HCT116 (cell line): ENCODE results near the gene PIGW. TPM values are rescaled to one million over a fixed set of nuclear protein-coding genes. Genes with fewer than 3 reads are reported as not detected.

ENCODE experiments used
- ATAC-seq: fragments of 200-7000 bp; cut with Tn5 transposase; 2 replicates; pipeline ENCODE4 v1.9.1; 2020; ENCODE audit warnings: mild to moderate bottlenecking, moderate library complexity
- BruUV-seq: library from RNA; stranded (reverse); fragments of 400-500 nt; replicated peaks from 2 replicates; lab custom pipeline; 2021; lab: Mats Ljungman, UMichigan
- CTCF ChIA-PET: fragments of 300-600 bp; sonication (Branson Sonifier 250); formaldehyde crosslinking; loops from one replicate; lab custom pipeline; 2021; ENCODE audit warnings: antibody characterized with exemption; lab: Charles Lee
- POLR2A ChIA-PET: fragments of 300-600, 350-600 bp; sonication (Branson Sonifier 250); formaldehyde crosslinking; loops from one replicate; lab custom pipeline; 2021; ENCODE audit warnings: antibody characterized with exemption; lab: Charles Lee
- RAD21 ChIA-PET, 2 experiments: fragments of 300-600 bp; sonication (Branson Sonifier 250); formaldehyde crosslinking; loops; one replicate each; lab custom pipeline; 2023; ENCODE audit warnings: low total read pairs in 2 of 2; ENCODE audit not compliant: uncharacterized antibody in 2 of 2, unreplicated experiment in 2 of 2, low non-redundant PET in 1 of 2; lab: Charles Lee
- DNase-seq: peaks from one replicate; pipeline ENCODE4 v3.0.0-alpha.2; 2010; ENCODE audit warnings: low read depth, low spot score
- H2AFZ ChIP-seq: fragments of 200-600 bp; shearing (Covaris generic), sonication (generic); 2 replicates; pipeline ENCODE4 v1.6.1; 2017; ENCODE audit warnings: low read depth, mixed run types, mixed read lengths, antibody characterized with exemption, low read length; ENCODE audit not compliant: poor library complexity, severe bottlenecking
- H3K27ac ChIP-seq: 2 replicates; pipeline ENCODE4 v1.5.1; 2012; ENCODE audit warnings: low read depth, low read length
- H3K27me3 ChIP-seq: fragments of 200-600 bp; sonication (generic); 2 replicates; pipeline ENCODE4 v1.6.1; 2016; ENCODE audit warnings: mixed run types, low read length, mixed read lengths; ENCODE audit not compliant: insufficient read depth
- H3K36me3 ChIP-seq, 2 experiments: fragments of 200-500 bp in 1 of 2; fragments of 200-600 bp in 1 of 2; sonication (Bioruptor generic) in 1 of 2; sonication (generic) in 1 of 2; 2 replicates each; pipeline versions ENCODE4 v1.5.1 to v1.6.1; 2014 to 2016; ENCODE audit warnings: low read length in 2 of 2, inconsistent platforms in 1 of 2, mixed read lengths in 1 of 2, mixed run types in 1 of 2; ENCODE audit not compliant: insufficient read depth in 2 of 2, control insufficient read depth in 1 of 2
- H3K4me1 ChIP-seq, 2 experiments: fragments of 200-600 bp in 1 of 2; sonication (generic) in 1 of 2; 2 replicates each; pipeline versions ENCODE4 v1.5.1 to v1.6.1; 2012 to 2017; ENCODE audit warnings: low read length in 2 of 2, inconsistent platforms in 1 of 2, mild to moderate bottlenecking in 1 of 2, mixed read lengths in 1 of 2, mixed run types in 1 of 2, moderate library complexity in 1 of 2; ENCODE audit not compliant: insufficient read depth in 2 of 2, control insufficient read depth in 1 of 2
- H3K4me2 ChIP-seq: fragments of 200-600 bp; sonication (generic); 2 replicates; pipeline ENCODE4 v1.6.1; 2017; ENCODE audit warnings: mixed run types, low read length, mixed read lengths
- H3K4me3 ChIP-seq, 2 experiments: fragments of 200-600 bp in 1 of 2; sonication (generic) in 1 of 2; replicated peaks in 1 of 2; 2 replicates each; pipeline ENCODE4 v1.5.1; 2011 to 2016; ENCODE audit warnings: low read length in 2 of 2, control low read depth in 1 of 2, low read depth in 1 of 2, mild to moderate bottlenecking in 1 of 2, mixed read lengths in 1 of 2, mixed run types in 1 of 2
- H3K79me2 ChIP-seq: fragments of 200-600 bp; sonication (generic); 2 replicates; pipeline ENCODE4 v1.6.1; 2017; ENCODE audit warnings: mild to moderate bottlenecking, mixed run types, low read length, moderate library complexity, mixed read lengths; ENCODE audit not compliant: insufficient read depth
- H3K9ac ChIP-seq: fragments of 200-600 bp; sonication (generic); 2 replicates; pipeline ENCODE4 v1.6.1; 2016; ENCODE audit warnings: low read length, mixed read lengths
- H3K9me2 ChIP-seq: fragments of 200-600 bp; sonication (generic), shearing (Covaris generic); 2 replicates; pipeline ENCODE4 v1.6.1; 2017; ENCODE audit warnings: mixed run types, mild to moderate bottlenecking, moderate library complexity; ENCODE audit not compliant: insufficient read depth
- H3K9me3 ChIP-seq, 2 experiments: fragments of 200-500 bp in 1 of 2; fragments of 200-600 bp in 1 of 2; sonication (Bioruptor generic) in 1 of 2; sonication (generic) in 1 of 2; 2 replicates each; pipeline ENCODE4 v1.6.1; 2014 to 2017; ENCODE audit warnings: low read length in 2 of 2, mixed read lengths in 2 of 2, inconsistent platforms in 1 of 2, low read depth in 1 of 2, mild to moderate bottlenecking in 1 of 2, mixed run types in 1 of 2, moderate library complexity in 1 of 2; ENCODE audit not compliant: control insufficient read depth in 1 of 2, insufficient read depth in 1 of 2
- H4K20me1 ChIP-seq: fragments of 200-600 bp; sonication (generic), shearing (Covaris generic); 2 replicates; pipeline ENCODE4 v1.6.1; 2017; ENCODE audit warnings: mixed run types, mild to moderate bottlenecking, moderate library complexity; ENCODE audit not compliant: insufficient read depth
- ATF3 ChIP-seq: IDR thresholded peaks from 2 replicates; pipeline ENCODE4 v1.6.1; 2012
- CBX3 ChIP-seq: IDR thresholded peaks from 2 replicates; pipeline ENCODE4 v1.6.1; 2012; ENCODE audit warnings: low read depth
- ELF1 ChIP-seq: IDR thresholded peaks from 2 replicates; pipeline ENCODE4 v1.6.1; 2012; ENCODE audit warnings: low read depth, borderline replicate concordance
- EZH2 ChIP-seq: fragments of 200-600 bp; sonication (generic); IDR thresholded peaks from 2 replicates; pipeline ENCODE4 v1.6.1; 2017; ENCODE audit warnings: antibody characterized with exemption, mixed run types
- JUND ChIP-seq: IDR thresholded peaks from 2 replicates; pipeline ENCODE4 v1.6.1; 2012
- MAX ChIP-seq: IDR thresholded peaks from 2 replicates; pipeline ENCODE4 v1.6.1; 2012
- POLR2A ChIP-seq: IDR thresholded peaks from 2 replicates; pipeline ENCODE4 v1.7.0; 2011; ENCODE audit warnings: borderline replicate concordance; ENCODE audit not compliant: insufficient read depth, insufficient read length; ENCODE audit errors: extremely low read depth
- POLR2AphosphoS5 ChIP-seq: IDR thresholded peaks from 2 replicates; pipeline ENCODE4 v1.6.1; 2011; ENCODE audit warnings: mild to moderate bottlenecking, low read depth, low read length, moderate library complexity
- REST ChIP-seq: IDR thresholded peaks from 2 replicates; pipeline ENCODE4 v1.6.1; 2012; ENCODE audit warnings: low read depth
- SIN3A ChIP-seq: IDR thresholded peaks from 2 replicates; pipeline ENCODE4 v1.6.1; 2012; ENCODE audit warnings: low read depth
- SP1 ChIP-seq: IDR thresholded peaks from 2 replicates; pipeline ENCODE4 v1.6.1; 2012; ENCODE audit warnings: low read depth
- SRF ChIP-seq: IDR thresholded peaks from 2 replicates; pipeline ENCODE4 v1.6.1; 2012; ENCODE audit warnings: low read depth
- YY1 ChIP-seq: IDR thresholded peaks from 2 replicates; pipeline ENCODE4 v1.6.1; 2011; ENCODE audit warnings: low read length, low read depth, moderate library complexity, mild to moderate bottlenecking; ENCODE audit not compliant: insufficient replicate concordance; ENCODE audit errors: extremely low read depth
- ZBTB33 ChIP-seq: IDR thresholded peaks from 2 replicates; pipeline ENCODE4 v1.6.1; 2011; ENCODE audit warnings: mild to moderate bottlenecking, low read length, moderate library complexity; ENCODE audit not compliant: insufficient replicate concordance; ENCODE audit errors: extremely low read depth
- ZFX ChIP-seq: fragments of 450-650 bp; IDR thresholded peaks from 2 replicates; pipeline ENCODE4 v1.6.1; 2017
- intact Hi-C: fragments of 100-400 bp; cut with micrococcal nuclease; formaldehyde crosslinking; loops from 2 replicates; pipeline ENCODE4 v1.10.0; 2022
- total RNA-seq: library from RNA; stranded (reverse); gene quantifications from one replicate; pipeline ENCODE4 v1.2.1, GENCODE V29; 2021; ENCODE audit not compliant: unreplicated experiment

The PIGW gene
- total RNA-seq, 1 experiment from 2014 or later: 16.4 TPM

DNA sequence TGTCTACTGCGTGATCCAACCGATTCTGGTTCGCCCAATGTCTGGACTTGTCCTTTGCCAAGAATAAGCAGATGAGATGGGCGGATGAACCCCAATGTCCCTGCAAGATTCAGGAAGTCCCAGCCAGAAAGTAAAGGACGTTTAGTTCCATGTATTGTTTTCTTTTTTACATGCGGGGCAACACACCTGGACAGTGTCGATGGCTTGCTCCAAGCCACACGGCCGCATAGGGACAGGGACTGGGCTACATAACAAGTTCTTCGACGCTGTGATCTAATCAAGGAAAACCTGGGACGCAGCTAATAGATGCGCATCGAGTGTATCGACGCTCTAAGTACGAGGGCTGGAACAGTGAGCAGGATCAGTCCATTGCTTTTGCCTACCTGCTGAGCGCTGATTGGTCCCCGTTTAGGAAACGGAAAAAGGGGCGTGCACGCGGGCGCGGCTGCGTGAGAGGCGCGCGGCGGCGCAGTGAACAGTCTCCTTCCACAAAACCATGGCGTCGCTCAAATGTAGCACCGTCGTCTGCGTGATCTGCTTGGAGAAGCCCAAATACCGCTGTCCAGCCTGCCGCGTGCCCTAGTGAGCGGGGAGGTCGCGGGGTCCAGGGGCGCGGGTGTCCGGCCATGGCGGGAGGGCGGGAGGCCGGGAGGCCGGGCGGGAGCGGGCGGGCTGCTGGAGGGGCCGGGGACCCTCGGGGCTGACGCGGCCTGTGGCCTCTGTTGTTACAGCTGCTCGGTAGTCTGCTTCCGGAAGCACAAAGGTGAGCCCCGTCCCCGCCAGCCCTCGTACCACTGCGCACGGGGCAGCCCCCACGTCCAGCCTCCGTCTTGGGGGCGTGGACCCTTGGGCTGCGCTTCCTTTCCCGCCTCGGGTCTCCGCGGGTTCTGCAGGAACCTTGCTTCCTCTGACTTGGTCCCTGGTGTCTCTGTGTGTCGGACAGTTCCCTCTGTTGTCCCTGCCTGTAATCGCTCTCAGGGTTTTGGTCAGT is 48.3 kb upstream of the PIGW start, which contains the start of gene ZNHIT3:
TSS of gene ZNHIT3 (plus strand) at position 478 of the 991 bp plus-strand sequence. CDS start at position 497, 19 bp downstream.
- intact Hi-C loops: no loop called here
- peak within 1 kb of the TSS; percentile 75 for H3K9ac ChIP-seq
- no TSS peak for BruUV-seq
- H2AFZ ChIP-seq: peak within 1 kb of the TSS; percentile 85
- peaks cover 4 to 24% of the 10 kb centered on the region in 2 experiments; a peak in 3 of 4 replicates for H3K4me1 ChIP-seq
- TF ChIP-seq MAX (peak; percentile 88), REST (no peak), POLR2AphosphoS5 (peak; percentile 86), SP1 (peak; percentile 97), SRF (peak; percentile 98), ZFX (peak; percentile 24; the same call in 1 of the 2 replicates), JUND (no peak), SIN3A (0 out of 2 replicates have a peak, but pooled peaks have one; percentile 34), YY1 (peak; percentile 83), CBX3 (peak; percentile 97), ZBTB33 (no peak), POLR2A (peak; percentile 63), ATF3 (no peak), ELF1 (peak; percentile 69; the same call in 1 of the 2 replicates), EZH2 (no peak)
- peak within 1 kb of the TSS; percentile 48 for H3K27ac ChIP-seq
- no peaks in the 10 kb centered on the region for H3K27me3 ChIP-seq
- H3K4me2 ChIP-seq: peak within 1 kb of the TSS; percentile 75
- H3K9me2 ChIP-seq: no peaks in the 10 kb centered on the region
- peaks cover 43% of the 10 kb centered on the region for H3K79me2 ChIP-seq
- H4K20me1 ChIP-seq: no peaks in the 10 kb centered on the region
- ChIA-PET POLR2A (interaction anchor here (1.0 to 1.4 kb wide), 2 partner anchors 49 to 59 kb away, joined by 4 read pairs; partner anchors contain the start of genes GGNBP2 and PIGW), CTCF (interaction anchor here (1.6 kb wide), 1 partner anchor 48 kb away, joined by 4 read pairs; the partner anchor contains the start of genes MYO19 and PIGW), RAD21 (no interaction called here)
- ATAC-seq (peak; percentile 83), DNase-seq (peak; percentile 86)
- H3K4me3 ChIP-seq: peak within 1 kb of the TSS; percentile 91 to 95
- no peaks in the 10 kb centered on the region; a peak in 1 of 4 replicates for H3K9me3 ChIP-seq
- peaks cover 0 to 2% of the 10 kb centered on the region in 2 experiments; a peak in 2 of 4 replicates for H3K36me3 ChIP-seq
